Activated naive CD4-positive, alpha-beta T cell treated with anti-CD3 and anti-CD28 coated beads for 36 hours (primary cell): ENCODE data around the gene MKI67. TPM values are rescaled to one million over a fixed set of nuclear protein-coding genes. Genes with fewer than 3 reads are reported as not detected.

Experiments
- CTCF ChIA-PET: fragments of 350-600 bp; sonication (Branson Sonifier 250); formaldehyde crosslinking; loops from one replicate; lab custom pipeline; 2021; ENCODE audit warnings: antibody characterized with exemption; lab: Charles Lee
- DNase-seq: peaks from one replicate; pipeline ENCODE4 v3.0.0-alpha.2; 2020
- H3K27ac Mint-ChIP-seq: one replicate; pipeline ENCODE4 v1.8.0; 2021; ENCODE audit warnings: mild to moderate bottlenecking, mixed read lengths
- H3K27me3 Mint-ChIP-seq: one replicate; pipeline ENCODE4 v1.8.0; 2021; ENCODE audit warnings: low read depth, mixed read lengths
- H3K36me3 Mint-ChIP-seq: one replicate; pipeline ENCODE4 v1.8.0; 2021; ENCODE audit warnings: low read depth, mixed read lengths
- H3K4me1 Mint-ChIP-seq: one replicate; pipeline ENCODE4 v1.8.0; 2021; ENCODE audit warnings: low read depth, mixed read lengths
- H3K4me3 Mint-ChIP-seq: one replicate; pipeline ENCODE4 v1.8.0; 2021; ENCODE audit warnings: mild to moderate bottlenecking, moderate library complexity, mixed read lengths
- H3K9me3 Mint-ChIP-seq: one replicate; pipeline ENCODE4 v1.8.0; 2021; ENCODE audit warnings: mixed read lengths
- intact Hi-C: fragments of 100-400 bp; cut with micrococcal nuclease; formaldehyde crosslinking; loops from one replicate; pipeline ENCODE4 v1.15.1; 2023
- total RNA-seq, 2 experiments: library from RNA; stranded (reverse); gene quantifications; one replicate each; pipeline ENCODE4 v1.2.3, GENCODE V29; 2021

MKI67 gene
- total RNA-seq, 2 experiments from 2014 or later: 266 to 273 TPM

DNA sequence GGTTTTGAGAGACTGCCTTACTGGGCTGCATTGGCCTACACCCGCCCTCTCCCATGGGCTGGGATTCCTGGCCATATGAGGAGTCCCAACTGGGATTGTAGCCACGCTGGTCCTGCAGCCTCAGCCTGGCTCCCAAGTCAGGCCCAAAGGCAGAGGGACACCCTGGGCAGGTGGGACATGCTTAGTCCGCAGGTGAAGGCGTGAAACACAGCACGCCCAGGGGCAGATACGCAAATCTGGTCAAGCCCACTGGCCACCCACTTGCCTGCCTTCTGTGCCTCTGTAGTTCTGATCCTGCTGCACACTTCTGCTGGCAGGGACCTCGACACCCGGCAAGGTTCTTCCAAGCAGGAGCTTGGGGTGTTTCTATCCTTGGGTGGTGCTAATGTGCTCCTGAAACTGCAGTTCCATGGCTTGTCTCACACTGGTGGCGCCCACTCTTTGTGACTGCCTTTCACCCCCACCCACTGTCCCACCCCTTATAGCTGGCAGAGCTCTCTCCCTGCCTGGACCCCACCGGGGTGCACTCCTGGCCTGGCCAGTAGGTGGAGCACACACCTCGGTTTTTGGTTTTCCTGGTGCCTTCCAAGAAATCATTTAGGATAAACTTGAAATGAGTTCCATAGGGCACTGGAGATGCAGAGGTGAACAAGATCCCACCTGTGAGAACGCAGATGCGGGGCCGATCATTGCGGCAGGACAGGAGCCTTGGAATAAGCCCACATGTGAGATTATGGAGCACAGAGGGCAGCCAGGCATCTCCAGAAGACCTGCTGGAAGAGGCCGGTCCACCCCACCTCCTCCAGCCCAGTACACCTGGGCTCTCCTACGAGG is 47.9 kb downstream of the MKI67 start:
- Mint-ChIP-seq H3K4me1 (no peaks in the 10 kb centered on the region), H3K4me3 (no peak overlapping the region), H3K27ac (no peak overlapping the region), H3K9me3 (no peaks in the 10 kb centered on the region), H3K27me3 (no peaks in the 10 kb centered on the region), H3K36me3 (peaks cover 16% of the 10 kb centered on the region)
- DNase-seq: peak; percentile 60
- intact Hi-C loops: loop anchor here (1.0 kb wide), 1 partner anchor 72 kb away; no protein-coding TSS in a partner anchor
- CTCF ChIA-PET: interaction anchor here (0.6 to 2.5 kb wide), 14 partner anchors 9 to 130 kb away, joined by 3 to 16 read pairs (median 4); no protein-coding TSS in a partner anchor

GRCh38 chr10:128077155-128077875 is 48.9 kb downstream of the MKI67 start:
- H3K27me3 Mint-ChIP-seq: no peaks in the 10 kb centered on the region
- H3K4me1 Mint-ChIP-seq: no peaks in the 10 kb centered on the region
- intact Hi-C loops: no loop called here
- no peak overlapping the region for H3K27ac Mint-ChIP-seq
- DNase-seq: no peak
- H3K9me3 Mint-ChIP-seq: no peaks in the 10 kb centered on the region
- no peak overlapping the region for H3K4me3 Mint-ChIP-seq
- CTCF ChIA-PET: interaction anchor here (0.6 to 2.5 kb wide), 5 partner anchors 12 to 1317 kb away, joined by 3 to 16 read pairs (median 4); partner anchors contain the start of gene PTPRE
- peaks cover 21% of the 10 kb centered on the region for H3K36me3 Mint-ChIP-seq

- peaks cover 2% of the 10 kb centered on the region for H3K4me1 Mint-ChIP-seq
- no peak overlapping the region for H3K4me3 Mint-ChIP-seq
- peaks cover 27% of the 10 kb centered on the region for H3K36me3 Mint-ChIP-seq
- intact Hi-C loops: no loop called here
- DNase-seq: no peak
- H3K27me3 Mint-ChIP-seq: no peaks in the 10 kb centered on the region
- H3K9me3 Mint-ChIP-seq: no peaks in the 10 kb centered on the region
- CTCF ChIA-PET: interaction anchor here (0.8 to 16.7 kb wide), 3 partner anchors 40 to 75 kb away, joined by 3 to 281 read pairs (median 4); no protein-coding TSS in a partner anchor
- no peak overlapping the region for H3K27ac Mint-ChIP-seq
These were observed 51.6 kb downstream of the MKI67 start for GRCh38 chr10:128074589-128074988.

GRCh38 chr10:128073890-128074289 is 52.3 kb downstream of the MKI67 start:
- H3K36me3 Mint-ChIP-seq: peaks cover 25% of the 10 kb centered on the region
- peaks cover 4% of the 10 kb centered on the region for H3K4me1 Mint-ChIP-seq
- H3K4me3 Mint-ChIP-seq: no peak overlapping the region
- no peak for DNase-seq
- H3K27me3 Mint-ChIP-seq: no peaks in the 10 kb centered on the region
- CTCF ChIA-PET: interaction anchor here (1.3 to 16.7 kb wide), 4 partner anchors 39 to 168 kb away, joined by 3 to 281 read pairs (median 4); partner anchors contain the start of gene PTPRE
- no peak overlapping the region for H3K27ac Mint-ChIP-seq
- no peaks in the 10 kb centered on the region for H3K9me3 Mint-ChIP-seq
- intact Hi-C loops: no loop called here

DNA sequence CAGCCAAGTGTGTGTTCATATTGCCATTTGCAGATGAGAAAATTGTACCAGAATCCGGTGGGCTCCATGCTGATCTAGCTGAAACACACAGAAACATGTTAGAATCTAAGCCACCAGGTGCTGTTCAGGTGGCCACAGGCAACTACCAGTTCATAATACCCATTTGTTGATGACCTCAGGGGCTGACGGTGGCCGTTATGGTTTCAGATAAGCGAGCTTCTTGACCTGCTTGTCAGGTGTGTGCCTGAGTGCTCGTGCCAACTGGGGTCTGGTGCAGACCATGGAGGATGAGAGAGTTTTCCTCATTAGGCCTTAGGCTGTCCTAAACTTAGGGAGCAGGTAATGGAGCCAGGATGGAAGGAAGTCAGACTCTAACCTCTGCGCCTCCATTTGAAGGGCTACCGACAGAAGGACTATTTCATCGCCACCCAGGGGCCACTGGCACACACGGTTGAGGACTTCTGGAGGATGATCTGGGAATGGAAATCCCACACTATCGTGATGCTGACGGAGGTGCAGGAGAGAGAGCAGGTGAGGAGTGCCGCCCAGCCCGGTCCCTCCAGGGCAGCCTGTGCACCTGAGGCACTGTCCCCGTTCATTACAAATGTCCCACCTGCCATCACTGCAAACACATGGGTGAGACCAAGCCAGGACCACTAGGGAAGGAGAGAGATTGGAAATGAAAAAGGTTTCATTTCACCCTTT is 53.1 kb downstream of the MKI67 start:
- CTCF ChIA-PET: interaction anchor here (0.9 to 16.7 kb wide), 6 partner anchors 7 to 167 kb away, joined by 3 to 281 read pairs (median 4); partner anchors contain the start of gene PTPRE
- Mint-ChIP-seq H3K36me3 (peaks cover 25% of the 10 kb centered on the region), H3K27me3 (no peaks in the 10 kb centered on the region), H3K27ac (no peak overlapping the region), H3K4me1 (peaks cover 4% of the 10 kb centered on the region), H3K9me3 (no peaks in the 10 kb centered on the region), H3K4me3 (no peak overlapping the region)
- DNase-seq: no peak
- intact Hi-C loops: no loop called here

GRCh38 chr10:128072046-128072445 is 54.2 kb downstream of the MKI67 start:
- CTCF ChIA-PET: interaction anchor here (0.7 to 16.7 kb wide), 5 partner anchors 8 to 131 kb away, joined by 3 to 281 read pairs (median 5); no protein-coding TSS in a partner anchor
- Mint-ChIP-seq H3K9me3 (peaks cover 3% of the 10 kb centered on the region), H3K4me3 (no peak overlapping the region), H3K36me3 (peaks cover 30% of the 10 kb centered on the region), H3K4me1 (peaks cover 9% of the 10 kb centered on the region), H3K27ac (no peak overlapping the region), H3K27me3 (no peaks in the 10 kb centered on the region)
- no peak for DNase-seq
- intact Hi-C loops: no loop called here

DNA sequence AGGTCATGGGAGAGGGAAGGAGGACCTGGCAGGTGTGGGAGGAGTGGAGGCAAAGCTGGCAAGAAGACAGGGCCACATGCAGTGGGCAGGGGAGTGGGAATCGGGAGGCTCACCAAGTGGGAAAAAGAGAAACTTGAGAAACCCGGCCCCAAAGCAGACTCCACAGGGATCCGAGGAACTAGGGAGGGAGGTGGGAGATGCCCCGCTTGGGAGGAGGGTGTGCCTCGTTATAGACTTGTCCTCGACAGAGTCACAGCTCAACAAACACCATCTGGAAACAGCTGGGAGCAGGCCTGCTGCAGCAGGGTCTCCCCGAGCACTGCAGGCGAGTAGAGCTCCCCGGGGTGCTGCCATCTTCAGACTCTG is 54.8 kb downstream of the MKI67 start:
- Mint-ChIP-seq H3K27me3 (no peaks in the 10 kb centered on the region), H3K4me3 (no peak overlapping the region), H3K27ac (no peak overlapping the region), H3K36me3 (peaks cover 35% of the 10 kb centered on the region), H3K9me3 (peaks cover 4% of the 10 kb centered on the region), H3K4me1 (peaks cover 15% of the 10 kb centered on the region)
- CTCF ChIA-PET: interaction anchor here (0.7 to 16.7 kb wide), 8 partner anchors 9 to 165 kb away, joined by 3 to 281 read pairs (median 4); partner anchors contain the start of gene PTPRE
- intact Hi-C loops: no loop called here
- DNase-seq: no peak

GRCh38 chr10:128070721-128071416 is 55.4 kb downstream of the MKI67 start:
- Mint-ChIP-seq H3K27me3 (no peaks in the 10 kb centered on the region), H3K4me1 (peaks cover 19% of the 10 kb centered on the region), H3K36me3 (peaks cover 38% of the 10 kb centered on the region), H3K9me3 (peaks cover 4% of the 10 kb centered on the region), H3K4me3 (no peak overlapping the region), H3K27ac (no peak overlapping the region)
- no peak for DNase-seq
- intact Hi-C loops: no loop called here
- CTCF ChIA-PET: interaction anchor here (0.9 to 16.7 kb wide), 6 partner anchors 23 to 164 kb away, joined by 3 to 281 read pairs (median 6); partner anchors contain the start of gene PTPRE

GRCh38 chr10:128070161-128070560 is 56.1 kb downstream of the MKI67 start:
- no peak overlapping the region for H3K4me3 Mint-ChIP-seq
- H3K27me3 Mint-ChIP-seq: no peaks in the 10 kb centered on the region
- CTCF ChIA-PET: interaction anchor here (1.1 to 16.7 kb wide), 13 partner anchors 23 to 164 kb away, joined by 3 to 281 read pairs (median 8); partner anchors contain the start of gene PTPRE
- intact Hi-C loops: no loop called here
- H3K27ac Mint-ChIP-seq: no peak overlapping the region
- peaks cover 26% of the 10 kb centered on the region for H3K4me1 Mint-ChIP-seq
- DNase-seq: no peak
- H3K9me3 Mint-ChIP-seq: peaks cover 4% of the 10 kb centered on the region
- peaks cover 45% of the 10 kb centered on the region for H3K36me3 Mint-ChIP-seq

GRCh38 chr10:128069351-128070051 is 56.7 kb downstream of the MKI67 start:
- Mint-ChIP-seq H3K27ac (no peak overlapping the region), H3K27me3 (no peaks in the 10 kb centered on the region), H3K4me1 (peaks cover 33% of the 10 kb centered on the region), H3K9me3 (peaks cover 4% of the 10 kb centered on the region), H3K4me3 (no peak overlapping the region), H3K36me3 (peaks cover 50% of the 10 kb centered on the region)
- CTCF ChIA-PET: interaction anchor here (0.5 to 16.7 kb wide), 34 partner anchors 9 to 391 kb away, joined by 3 to 281 read pairs (median 4); partner anchors contain the start of genes MKI67 and PTPRE
- intact Hi-C loops: loop anchor here (1.0 kb wide), 5 partner anchors 22 to 354 kb away; partner anchors contain the start of gene PTPRE
- DNase-seq: peak; percentile 87
